ENCODE measurements around the gene SPAG9.

DNA sequence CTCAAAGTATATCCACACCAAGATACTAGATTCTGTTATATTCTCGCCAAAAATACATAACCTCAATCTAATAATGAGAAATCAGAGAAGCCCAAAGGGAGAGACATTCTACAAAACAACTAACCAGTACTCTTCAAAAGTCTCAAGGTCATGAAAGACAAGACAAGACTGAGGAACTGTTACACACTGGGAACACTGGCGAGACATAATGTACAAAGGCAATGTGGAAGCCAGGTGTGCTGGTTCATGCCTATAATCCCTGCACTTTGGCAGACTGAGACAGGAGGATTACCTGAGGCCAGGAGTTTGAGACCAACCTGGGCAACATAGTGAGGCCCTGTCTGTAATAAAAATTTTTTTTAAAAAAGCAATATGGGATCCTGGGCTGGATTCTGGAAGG is 85.9 kb downstream of the SPAG9 start:
- no peak for TF ChIP-seq POLR2A (IDR thresholded peaks at IDR 0.05)
- TF ChIP-seq CTCF (IDR thresholded peaks at IDR 0.05): no peak
- no peak for TF ChIP-seq POLR2AphosphoS5 (IDR thresholded peaks at IDR 0.05)

Data from upper lobe of left lung (tissue), 4 donors.